Measurements from ENCODE around the gene EPB41L3.

EPB41L3 gene

GRCh38 chr18:5556310-5556974, 12.6 kb upstream of the EPB41L3 start:
- H3K27me3 Mint-ChIP-seq (ENCODE audit: low read depth, poor library complexity), result no peaks in the 10 kb centered on the region
- TF ChIP-seq, protein P1, sequence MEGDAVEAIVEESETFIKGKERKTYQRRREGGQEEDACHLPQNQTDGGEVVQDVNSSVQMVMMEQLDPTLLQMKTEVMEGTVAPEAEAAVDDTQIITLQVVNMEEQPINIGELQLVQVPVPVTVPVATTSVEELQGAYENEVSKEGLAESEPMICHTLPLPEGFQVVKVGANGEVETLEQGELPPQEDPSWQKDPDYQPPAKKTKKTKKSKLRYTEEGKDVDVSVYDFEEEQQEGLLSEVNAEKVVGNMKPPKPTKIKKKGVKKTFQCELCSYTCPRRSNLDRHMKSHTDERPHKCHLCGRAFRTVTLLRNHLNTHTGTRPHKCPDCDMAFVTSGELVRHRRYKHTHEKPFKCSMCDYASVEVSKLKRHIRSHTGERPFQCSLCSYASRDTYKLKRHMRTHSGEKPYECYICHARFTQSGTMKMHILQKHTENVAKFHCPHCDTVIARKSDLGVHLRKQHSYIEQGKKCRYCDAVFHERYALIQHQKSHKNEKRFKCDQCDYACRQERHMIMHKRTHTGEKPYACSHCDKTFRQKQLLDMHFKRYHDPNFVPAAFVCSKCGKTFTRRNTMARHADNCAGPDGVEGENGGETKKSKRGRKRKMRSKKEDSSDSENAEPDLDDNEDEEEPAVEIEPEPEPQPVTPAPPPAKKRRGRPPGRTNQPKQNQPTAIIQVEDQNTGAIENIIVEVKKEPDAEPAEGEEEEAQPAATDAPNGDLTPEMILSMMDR (IDR thresholded peaks at IDR 0.05), result no peak
- no peaks in the 10 kb centered on the region for H3K9me3 Mint-ChIP-seq
- no peak for DNase-seq
- no peak overlapping the region for H3K27ac Mint-ChIP-seq
- H3K36me3 Mint-ChIP-seq (ENCODE audit: low read depth), result no peaks in the 10 kb centered on the region
- no peak overlapping the region for H3K4me3 Mint-ChIP-seq
- H3K4me1 Mint-ChIP-seq, result peaks cover 13% of the 10 kb centered on the region

DNA sequence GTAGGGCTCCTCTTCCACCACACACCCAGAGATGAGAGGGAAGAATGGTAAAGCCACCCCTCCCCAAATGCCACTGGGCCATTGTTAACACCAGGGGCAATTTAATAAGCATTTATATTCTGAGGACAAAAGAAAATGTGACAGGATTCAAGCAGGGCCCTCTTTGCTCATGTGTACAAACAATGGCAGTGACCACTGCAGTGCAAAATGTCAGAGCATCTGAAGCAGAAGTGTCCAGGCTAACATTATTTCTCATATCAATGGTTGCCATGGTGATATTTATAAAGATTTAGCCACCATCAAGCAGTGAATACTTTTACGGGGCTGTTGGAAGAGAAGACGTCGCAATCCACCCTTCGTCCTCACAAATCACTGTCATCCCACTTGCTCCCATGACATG, 10.8 kb upstream of the EPB41L3 start:
- no peaks in the 10 kb centered on the region for H3K36me3 Mint-ChIP-seq (ENCODE audit: low read depth)
- no peaks in the 10 kb centered on the region for H3K27me3 Mint-ChIP-seq (ENCODE audit: low read depth, poor library complexity)
- no peaks in the 10 kb centered on the region for H3K9me3 Mint-ChIP-seq
- H3K4me1 Mint-ChIP-seq, result peaks cover 13% of the 10 kb centered on the region
- TF ChIP-seq, protein P1 (IDR thresholded peaks at IDR 0.05), result no peak
- H3K4me3 Mint-ChIP-seq, result no peak overlapping the region
- no peak overlapping the region for H3K27ac Mint-ChIP-seq
- DNase-seq, result no peak

- peaks cover 16% of the 10 kb centered on the region for H3K4me1 Mint-ChIP-seq
- peak; percentile 31 for DNase-seq
- peaks cover 11% of the 10 kb centered on the region for H3K27me3 Mint-ChIP-seq (ENCODE audit: low read depth, poor library complexity)
- H3K36me3 Mint-ChIP-seq (ENCODE audit: low read depth), result no peaks in the 10 kb centered on the region
- TF ChIP-seq, protein P1 (IDR thresholded peaks at IDR 0.05), result peak; percentile 45
- H3K9me3 Mint-ChIP-seq, result no peaks in the 10 kb centered on the region
- no peak overlapping the region for H3K4me3 Mint-ChIP-seq
- no peak overlapping the region for H3K27ac Mint-ChIP-seq
These were observed 2.9 kb upstream of the EPB41L3 start for GRCh38 chr18:5546660-5547059.

- Mint-ChIP-seq H3K27ac (no peak overlapping the region), H3K4me1 (peaks cover 41% of the 10 kb centered on the region), H3K4me3 (peak overlapping the region; percentile 91), H3K27me3 (ENCODE audit: low read depth, poor library complexity) (peaks cover 20% of the 10 kb centered on the region), H3K9me3 (no peaks in the 10 kb centered on the region), H3K36me3 (ENCODE audit: low read depth) (no peaks in the 10 kb centered on the region)
- DNase-seq, result peak; percentile 63
- TF ChIP-seq, protein P1 (IDR thresholded peaks at IDR 0.05), result no peak
These were observed 639 bp downstream of the EPB41L3 start for GRCh38 chr18:5543036-5543680.

GRCh38 chr18:5542515-5543035, 1.2 kb downstream of the EPB41L3 start:
- Mint-ChIP-seq H3K27ac (no peak overlapping the region), H3K4me1 (peaks cover 41% of the 10 kb centered on the region), H3K27me3 (ENCODE audit: low read depth, poor library complexity) (peaks cover 20% of the 10 kb centered on the region), H3K36me3 (ENCODE audit: low read depth) (no peaks in the 10 kb centered on the region), H3K9me3 (no peaks in the 10 kb centered on the region), H3K4me3 (peak overlapping the region; percentile 91)
- TF ChIP-seq, protein P1 (IDR thresholded peaks at IDR 0.05), result no peak
- DNase-seq, result peak; percentile 60
